ENCODE data around the gene SYT9.

SYT9 gene

DNA sequence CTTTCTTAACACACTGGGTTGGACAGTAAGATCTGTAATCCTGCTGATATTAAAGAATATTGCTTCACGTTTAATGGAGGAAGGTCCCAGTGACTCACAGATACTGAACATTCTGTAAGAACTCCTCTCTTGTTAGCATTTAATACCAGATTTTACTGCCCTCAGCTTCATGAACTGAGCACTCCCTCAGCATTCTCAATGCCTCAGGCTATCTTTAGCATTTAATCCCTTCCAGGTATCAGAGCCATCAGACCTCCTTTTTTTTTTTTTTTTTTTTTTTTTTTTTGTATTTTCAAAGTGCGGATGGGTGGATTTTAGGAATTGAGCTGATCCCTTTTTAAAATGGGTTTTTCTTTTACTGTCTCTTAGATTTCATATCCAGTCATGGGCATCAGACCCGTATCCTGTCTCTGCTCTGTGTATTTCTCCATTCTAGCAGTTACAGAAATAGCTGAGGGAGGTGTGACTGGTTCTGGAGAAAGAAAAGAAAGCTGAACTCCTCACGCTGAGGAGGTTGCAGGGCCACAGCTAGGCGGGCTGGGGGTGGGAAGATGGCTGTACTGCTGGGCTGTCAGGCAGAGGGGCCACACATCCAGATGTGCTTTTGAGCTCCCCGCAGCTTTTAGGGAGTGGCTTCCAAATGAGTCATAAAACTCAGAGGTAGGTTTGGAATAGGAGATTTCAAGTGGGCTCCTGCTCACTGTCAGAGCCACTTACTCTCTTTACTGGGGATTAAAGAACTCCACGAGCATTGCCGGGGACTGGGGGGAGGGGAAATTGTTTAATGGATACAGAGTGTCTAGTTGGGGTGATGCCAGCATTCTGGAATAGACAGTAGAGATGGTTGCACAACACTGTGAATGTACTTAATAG lies 97.0 kb downstream of the SYT9 start:
- Histone ChIP-seq H3K36me3 (ENCODE audit: control insufficient read depth, insufficient read depth, low read length) (no peaks in the 10 kb centered on the region), H3K4me1 (ENCODE audit: control insufficient read depth, insufficient read depth, low read length) (peaks cover 4% of the 10 kb centered on the region), H3K9me3 (ENCODE audit: control insufficient read depth, insufficient read depth, low read length) (no peaks in the 10 kb centered on the region), H3K27me3 (ENCODE audit: control insufficient read depth, insufficient read depth, low read length) (no peaks in the 10 kb centered on the region), H3K4me3 (ENCODE audit: low read depth, low read length) (no peak overlapping the region), H3K9ac (ENCODE audit: low read depth, low read length) (no peak overlapping the region)

DNA sequence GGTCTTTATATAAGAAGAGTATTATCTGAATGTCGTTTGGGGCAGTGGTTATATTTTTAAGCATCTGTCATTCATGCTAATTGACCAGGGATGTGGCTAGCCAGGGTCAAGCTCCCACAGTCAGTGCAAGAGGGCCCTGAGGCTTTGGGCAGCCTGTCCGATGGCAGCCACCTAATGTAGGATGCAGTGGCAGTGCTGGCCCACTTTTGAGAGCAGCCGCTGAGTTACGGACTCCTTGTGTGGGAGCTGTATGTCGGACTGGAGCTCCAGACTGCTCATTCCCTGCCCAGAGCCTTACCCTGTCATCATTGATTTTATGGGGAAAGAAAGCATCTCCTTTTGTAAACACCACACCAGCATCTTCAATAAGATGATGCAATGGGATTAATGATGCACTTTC lies 99.5 kb downstream of the SYT9 start:
- Histone ChIP-seq H3K27me3 (ENCODE audit: control insufficient read depth, insufficient read depth, low read length) (no peaks in the 10 kb centered on the region), H3K9ac (ENCODE audit: low read depth, low read length) (no peak overlapping the region), H3K9me3 (ENCODE audit: control insufficient read depth, insufficient read depth, low read length) (no peaks in the 10 kb centered on the region), H3K4me3 (ENCODE audit: low read depth, low read length) (no peak overlapping the region), H3K4me1 (ENCODE audit: control insufficient read depth, insufficient read depth, low read length) (peaks cover 4% of the 10 kb centered on the region), H3K36me3 (ENCODE audit: control insufficient read depth, insufficient read depth, low read length) (no peaks in the 10 kb centered on the region)

DNA sequence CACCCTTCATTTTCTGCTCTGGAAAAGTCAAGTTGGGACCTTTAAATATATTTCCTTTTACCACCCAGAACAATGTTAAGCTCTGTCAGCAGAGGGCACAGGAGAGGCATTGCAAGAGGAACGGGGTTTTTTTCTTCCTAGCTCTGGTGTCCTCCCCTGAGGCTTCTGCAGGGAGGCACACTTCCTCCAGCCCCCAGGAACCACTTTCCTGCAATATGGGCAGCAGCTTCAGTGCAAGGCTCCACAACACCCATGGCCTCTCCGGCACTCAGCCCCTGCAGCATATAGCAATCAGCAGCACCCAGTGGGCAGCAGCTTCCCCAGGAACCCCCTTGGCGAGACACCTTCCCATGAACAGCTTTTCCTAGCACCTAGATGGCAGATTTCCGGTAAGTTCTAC lies 101.4 kb downstream of the SYT9 start:
- Histone ChIP-seq H3K4me3 (ENCODE audit: low read depth, low read length) (no peak overlapping the region), H3K4me1 (ENCODE audit: control insufficient read depth, insufficient read depth, low read length) (peaks cover 4% of the 10 kb centered on the region), H3K27me3 (ENCODE audit: control insufficient read depth, insufficient read depth, low read length) (no peaks in the 10 kb centered on the region), H3K9me3 (ENCODE audit: control insufficient read depth, insufficient read depth, low read length) (no peaks in the 10 kb centered on the region), H3K9ac (ENCODE audit: low read depth, low read length) (no peak overlapping the region), H3K36me3 (ENCODE audit: control insufficient read depth, insufficient read depth, low read length) (no peaks in the 10 kb centered on the region)

GRCh38 chr11:7364660-7365059 lies 113.0 kb downstream of the SYT9 start:
- Histone ChIP-seq H3K27me3 (ENCODE audit: control insufficient read depth, insufficient read depth, low read length) (no peaks in the 10 kb centered on the region), H3K4me3 (ENCODE audit: low read depth, low read length) (no peak overlapping the region), H3K9me3 (ENCODE audit: control insufficient read depth, insufficient read depth, low read length) (no peaks in the 10 kb centered on the region), H3K4me1 (ENCODE audit: control insufficient read depth, insufficient read depth, low read length) (no peaks in the 10 kb centered on the region), H3K9ac (ENCODE audit: low read depth, low read length) (no peak overlapping the region), H3K36me3 (ENCODE audit: control insufficient read depth, insufficient read depth, low read length) (no peaks in the 10 kb centered on the region)

- Histone ChIP-seq H3K36me3 (ENCODE audit: control insufficient read depth, insufficient read depth, low read length) (no peaks in the 10 kb centered on the region), H3K27me3 (ENCODE audit: control insufficient read depth, insufficient read depth, low read length) (no peaks in the 10 kb centered on the region), H3K9ac (ENCODE audit: low read depth, low read length) (no peak overlapping the region), H3K4me1 (ENCODE audit: control insufficient read depth, insufficient read depth, low read length) (no peaks in the 10 kb centered on the region), H3K9me3 (ENCODE audit: control insufficient read depth, insufficient read depth, low read length) (no peaks in the 10 kb centered on the region), H3K4me3 (ENCODE audit: low read depth, low read length) (no peak overlapping the region)
Observed at GRCh38 chr11:7367803-7368202, 116.1 kb downstream of the SYT9 start.

- Histone ChIP-seq H3K9me3 (ENCODE audit: control insufficient read depth, insufficient read depth, low read length) (no peaks in the 10 kb centered on the region), H3K4me3 (ENCODE audit: low read depth, low read length) (no peak overlapping the region), H3K27me3 (ENCODE audit: control insufficient read depth, insufficient read depth, low read length) (no peaks in the 10 kb centered on the region), H3K36me3 (ENCODE audit: control insufficient read depth, insufficient read depth, low read length) (no peaks in the 10 kb centered on the region), H3K9ac (ENCODE audit: low read depth, low read length) (no peak overlapping the region), H3K4me1 (ENCODE audit: control insufficient read depth, insufficient read depth, low read length) (no peaks in the 10 kb centered on the region)
Observed at GRCh38 chr11:7376386-7376785, 124.7 kb downstream of the SYT9 start.

GRCh38 chr11:7381937-7382336 lies 130.2 kb downstream of the SYT9 start:
- no peaks in the 10 kb centered on the region for H3K27me3 ChIP-seq (ENCODE audit: control insufficient read depth, insufficient read depth, low read length)
- H3K36me3 ChIP-seq (ENCODE audit: control insufficient read depth, insufficient read depth, low read length): no peaks in the 10 kb centered on the region
- H3K9me3 ChIP-seq (ENCODE audit: control insufficient read depth, insufficient read depth, low read length): no peaks in the 10 kb centered on the region
- no peak overlapping the region for H3K9ac ChIP-seq (ENCODE audit: low read depth, low read length)
- no peak overlapping the region for H3K4me3 ChIP-seq (ENCODE audit: low read depth, low read length)
- H3K4me1 ChIP-seq (ENCODE audit: control insufficient read depth, insufficient read depth, low read length): no peaks in the 10 kb centered on the region

DNA sequence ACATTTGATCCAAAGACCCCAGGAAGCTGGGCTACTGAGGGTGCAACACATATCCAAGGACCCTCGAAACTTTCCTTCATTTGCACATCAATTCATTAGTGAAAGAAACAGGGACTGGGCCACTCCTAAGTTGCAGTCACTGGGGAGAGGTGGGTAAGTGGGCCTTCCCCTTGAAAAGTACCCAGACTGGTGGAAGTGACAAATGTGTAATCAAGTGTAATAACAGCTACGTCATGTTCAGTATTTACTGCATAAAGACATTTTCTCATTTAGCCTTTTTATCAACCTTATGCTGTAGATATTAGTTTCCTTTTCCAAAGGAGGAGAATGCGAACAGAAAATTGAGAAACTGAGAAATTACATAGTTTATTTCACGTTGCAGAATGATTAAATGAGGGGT lies 131.7 kb downstream of the SYT9 start:
- H3K27me3 ChIP-seq (ENCODE audit: control insufficient read depth, insufficient read depth, low read length): no peaks in the 10 kb centered on the region
- no peak overlapping the region for H3K9ac ChIP-seq (ENCODE audit: low read depth, low read length)
- no peaks in the 10 kb centered on the region for H3K4me1 ChIP-seq (ENCODE audit: control insufficient read depth, insufficient read depth, low read length)
- no peaks in the 10 kb centered on the region for H3K9me3 ChIP-seq (ENCODE audit: control insufficient read depth, insufficient read depth, low read length)
- no peak overlapping the region for H3K4me3 ChIP-seq (ENCODE audit: low read depth, low read length)
- H3K36me3 ChIP-seq (ENCODE audit: control insufficient read depth, insufficient read depth, low read length): no peaks in the 10 kb centered on the region

DNA sequence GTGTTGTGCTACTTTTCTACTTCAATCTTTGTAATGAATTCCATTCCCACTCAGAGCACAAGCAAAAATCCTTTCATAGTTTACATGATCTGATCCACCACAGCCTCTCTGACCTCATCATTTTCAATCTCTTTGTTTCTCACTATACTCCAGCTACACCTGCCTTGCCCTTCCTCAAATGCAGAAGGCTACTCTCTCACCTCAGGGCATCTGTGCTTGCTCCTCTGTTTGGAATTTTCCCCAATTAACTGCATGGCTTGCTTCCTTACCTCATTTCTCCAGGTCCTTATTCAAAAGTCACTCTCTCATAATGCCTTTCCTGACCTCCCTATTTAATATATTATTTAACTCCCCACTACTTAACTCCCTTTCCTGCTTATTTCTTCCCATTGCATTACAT lies 133.0 kb downstream of the SYT9 start:
- Histone ChIP-seq H3K27me3 (ENCODE audit: control insufficient read depth, insufficient read depth, low read length) (no peaks in the 10 kb centered on the region), H3K4me1 (ENCODE audit: control insufficient read depth, insufficient read depth, low read length) (no peaks in the 10 kb centered on the region), H3K9me3 (ENCODE audit: control insufficient read depth, insufficient read depth, low read length) (no peaks in the 10 kb centered on the region), H3K36me3 (ENCODE audit: control insufficient read depth, insufficient read depth, low read length) (no peaks in the 10 kb centered on the region), H3K4me3 (ENCODE audit: low read depth, low read length) (no peak overlapping the region), H3K9ac (ENCODE audit: low read depth, low read length) (no peak overlapping the region)

- Histone ChIP-seq H3K4me3 (ENCODE audit: low read depth, low read length) (no peak overlapping the region), H3K36me3 (ENCODE audit: control insufficient read depth, insufficient read depth, low read length) (no peaks in the 10 kb centered on the region), H3K27me3 (ENCODE audit: control insufficient read depth, insufficient read depth, low read length) (no peaks in the 10 kb centered on the region), H3K9ac (ENCODE audit: low read depth, low read length) (no peak overlapping the region), H3K4me1 (ENCODE audit: control insufficient read depth, insufficient read depth, low read length) (no peaks in the 10 kb centered on the region), H3K9me3 (ENCODE audit: control insufficient read depth, insufficient read depth, low read length) (no peaks in the 10 kb centered on the region)
Observed at GRCh38 chr11:7385532-7385931, 133.8 kb downstream of the SYT9 start.

- Histone ChIP-seq H3K4me1 (ENCODE audit: control insufficient read depth, insufficient read depth, low read length) (peaks cover 10% of the 10 kb centered on the region), H3K27me3 (ENCODE audit: control insufficient read depth, insufficient read depth, low read length) (no peaks in the 10 kb centered on the region), H3K9me3 (ENCODE audit: control insufficient read depth, insufficient read depth, low read length) (no peaks in the 10 kb centered on the region), H3K4me3 (ENCODE audit: low read depth, low read length) (no peak overlapping the region), H3K9ac (ENCODE audit: low read depth, low read length) (no peak overlapping the region), H3K36me3 (ENCODE audit: control insufficient read depth, insufficient read depth, low read length) (no peaks in the 10 kb centered on the region)
Observed at GRCh38 chr11:7413961-7414915, 162.5 kb downstream of the SYT9 start.
